Psoas muscle (tissue), 8 donors: ENCODE measurements around the gene UBE2Q1. TPM values are rescaled to one million over a fixed set of nuclear protein-coding genes. Genes with fewer than 3 reads are reported as not detected.

ENCODE experiments used
- ATAC-seq, 4 donors: fragments of 200-7000 bp; cut with Tn5 transposase; one replicate each; pipeline ENCODE4 v1.9.1; 2020; ENCODE audit warnings: moderate library complexity in 3 of 4, mild to moderate bottlenecking in 2 of 4
- DNase-seq, 2 donors: peaks; one replicate each; pipeline ENCODE4 v3.0.0-alpha.2; 2020
- H3K27ac ChIP-seq: fragments of 200-600 bp; one replicate; pipeline ENCODE4 v1.8.0; 2022
- H3K27me3 ChIP-seq, 3 donors: fragments of 200-600 bp in 1 of 3; one replicate each; pipeline versions ENCODE4 v1.6.1 to v1.8.0; 2013 to 2022; ENCODE audit warnings: low read length in 2 of 3, mild to moderate bottlenecking in 2 of 3, moderate library complexity in 1 of 3; ENCODE audit not compliant: insufficient read depth in 3 of 3
- H3K36me3 ChIP-seq, 2 donors: fragments of 200-600 bp in 1 of 2; one replicate each; pipeline versions ENCODE4 v1.6.1 to v1.8.0; 2013 to 2022; ENCODE audit warnings: low read depth in 1 of 2, mild to moderate bottlenecking in 1 of 2, moderate library complexity in 1 of 2; ENCODE audit not compliant: insufficient read depth in 1 of 2
- H3K4me1 ChIP-seq: fragments of 200-600 bp; one replicate; pipeline ENCODE4 v1.8.0; 2022
- H3K4me3 ChIP-seq: fragments of 200-600 bp; one replicate; pipeline ENCODE4 v1.8.0; 2022; ENCODE audit warnings: mild to moderate bottlenecking
- H3K9me3 ChIP-seq: fragments of 200-600 bp; one replicate; pipeline ENCODE4 v1.8.0; 2022
- CTCF ChIP-seq: fragments of 200-600 bp; IDR thresholded peaks from one replicate; pipeline ENCODE4 v1.8.0; 2022; ENCODE audit warnings: antibody characterized with exemption
- WGBS, 3 donors: extraction: QIAGEN DNeasy Blood & Tissue Kit; methylation state at CpG; one replicate each; pipeline versions ENCODE4 v1.1.6 to v1.1.7; 2013; 5-methylcytosine and 5-hydroxymethylcytosine counted together
- intact Hi-C, 2 donors: fragments of 100-400 bp; cut with DNase I; formaldehyde crosslinking; loops; one replicate each; pipeline versions ENCODE4 v1.11.0 to v1.14.2; 2022
- polyA plus RNA-seq, 3 donors: library from polyadenylated mRNA; stranded (reverse); fragments of 200-250 nt; gene quantifications; one replicate each; pipeline ENCODE4 v1.2.3, GENCODE V29; 2013
- total RNA-seq, 4 donors: library from RNA; stranded (reverse); fragmentation: NEBNext Ultra II Directional in 2 of 4; extraction: Animal tissue kit (Norgen Biotek cat#: 25700) in 2 of 4; gene quantifications; one replicate each; pipeline versions ENCODE4 v1.2.1 to v1.2.4, GENCODE V29; 2021 to 2023
- donor health status: healthy with polysubstance abuse.
- donor health status: DM: no; HTN: no; CAD: no; lungs with moderate emphysema.
- donor health status: Bipolar disorder and iron deficiency.
- donor health status: healthy.
- donor health status: DM: yes; HTN: yes; CAD: no.
- donor health status: DM: no; HTN: no; CAD: no.
- donor health status: DM: no; HTN: no; CAD: no.
- donor health status: DM: yes; HTN: yes; CAD: no.

Gene UBE2Q1
- total and polyA plus RNA-seq, 7 donors: 34.0 to 65.5 (median 50.8) TPM

- Histone ChIP-seq H3K4me3 (no peak overlapping the region), H3K27me3 (peaks cover 0 to 17% (median 0%) of the 10 kb centered on the region in 3 donors), H3K9me3 (no peaks in the 10 kb centered on the region), H3K4me1 (no peaks in the 10 kb centered on the region), H3K36me3 (no peaks in the 10 kb centered on the region), H3K27ac (no peak overlapping the region)
- intact Hi-C loops: no loop called here
- no peak for TF ChIP-seq CTCF
- WGBS, 3 donors: 60 to 65% (median 61%) methylated on average over 9 of the region's 9 CpGs
- peak in 1 of 2 donors; percentile 48 for DNase-seq
- ATAC-seq: no peak
These were observed 38.9 kb downstream of the UBE2Q1 start for GRCh38 chr1:154519591-154519991.

GRCh38 chr1:154517661-154518060 is 40.8 kb downstream of the UBE2Q1 start:
- ATAC-seq: no peak
- Histone ChIP-seq H3K27ac (no peak overlapping the region), H3K27me3 (peaks cover 0 to 9% (median 0%) of the 10 kb centered on the region in 3 donors), H3K36me3 (no peaks in the 10 kb centered on the region), H3K4me3 (no peak overlapping the region), H3K9me3 (no peaks in the 10 kb centered on the region), H3K4me1 (no peaks in the 10 kb centered on the region)
- WGBS, 3 donors: 86 to 88% (median 86%) methylated on average over 11 of the region's 11 CpGs
- no peak for DNase-seq
- no peak for TF ChIP-seq CTCF
- intact Hi-C loops: no loop called here

DNA sequence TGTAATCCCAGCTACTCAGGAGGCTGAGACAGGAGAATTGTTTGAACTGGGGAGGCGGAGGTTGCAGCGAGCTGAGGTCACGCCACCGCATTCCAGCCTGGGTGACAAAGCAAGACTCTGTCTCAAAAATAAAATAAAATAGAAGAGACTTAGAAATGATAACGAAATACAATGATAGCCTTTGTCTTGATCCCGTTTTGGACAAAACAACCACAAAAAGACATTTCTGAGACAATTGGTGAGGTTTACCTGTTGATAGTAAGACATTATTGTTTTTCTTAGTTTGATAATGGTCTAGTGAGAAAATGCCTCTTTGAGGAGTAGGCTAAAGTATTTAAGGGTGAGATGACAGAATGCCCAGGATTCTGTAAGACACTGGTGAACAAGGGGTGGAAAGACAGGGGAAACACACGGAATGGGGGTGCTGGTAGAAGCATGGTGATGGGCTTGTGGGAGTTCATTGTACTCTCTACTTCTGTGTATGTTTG is 44.4 kb downstream of the UBE2Q1 start:
- intact Hi-C loops: no loop called here
- no peak for DNase-seq
- Histone ChIP-seq H3K36me3 (no peaks in the 10 kb centered on the region), H3K4me1 (no peaks in the 10 kb centered on the region), H3K9me3 (no peaks in the 10 kb centered on the region), H3K27ac (no peak overlapping the region), H3K4me3 (no peak overlapping the region), H3K27me3 (peaks cover 0 to 9% (median 0%) of the 10 kb centered on the region in 3 donors)
- no peak for ATAC-seq
- no peak for TF ChIP-seq CTCF
- 85 to 86% (median 86%) methylated on average over 7 of the region's 7 CpGs for WGBS, 3 donors

- H3K4me1 ChIP-seq: no peaks in the 10 kb centered on the region
- 78 to 83% (median 80%) methylated on average over 3 of the region's 3 CpGs for WGBS, 3 donors
- DNase-seq (no peak), ATAC-seq (no peak)
- H3K4me3 ChIP-seq: no peak overlapping the region
- no peak for TF ChIP-seq CTCF
- H3K27ac ChIP-seq: no peak overlapping the region
- H3K27me3 ChIP-seq: peaks cover 0 to 9% (median 0%) of the 10 kb centered on the region in 3 donors
- intact Hi-C loops: no loop called here
- H3K36me3 ChIP-seq: no peaks in the 10 kb centered on the region
- H3K9me3 ChIP-seq: no peaks in the 10 kb centered on the region
These were observed 45.7 kb downstream of the UBE2Q1 start for GRCh38 chr1:154512760-154513159.

DNA sequence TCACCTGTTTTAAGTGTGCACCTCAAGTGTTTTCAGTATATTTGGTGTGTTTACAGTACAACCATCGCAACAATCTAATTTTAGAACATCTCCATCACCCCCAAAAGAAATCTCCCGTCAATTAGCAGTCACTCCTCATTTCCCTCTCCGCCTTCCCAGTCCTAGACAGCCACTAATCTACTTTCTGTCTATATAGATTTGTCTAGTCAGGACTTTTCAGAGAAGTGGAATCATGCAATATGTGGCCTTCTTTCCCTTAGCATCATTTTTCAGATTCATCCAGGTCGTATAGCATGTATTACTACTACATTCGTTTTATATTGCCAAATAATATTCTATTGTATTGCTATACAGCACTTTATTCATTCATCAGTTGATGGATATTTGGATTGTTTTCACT is 54.6 kb downstream of the UBE2Q1 start:
- WGBS, 3 donors: 74 to 83% (median 80%) methylated on average over 5 of the region's 5 CpGs
- Histone ChIP-seq H3K27ac (no peak overlapping the region), H3K4me1 (no peaks in the 10 kb centered on the region), H3K4me3 (no peak overlapping the region), H3K27me3 (peaks cover 3 to 71% (median 16%) of the 10 kb centered on the region in 3 donors), H3K36me3 (no peaks in the 10 kb centered on the region), H3K9me3 (peaks cover 6% of the 10 kb centered on the region)
- DNase-seq (no peak), ATAC-seq (no peak)
- intact Hi-C loops: loop anchor here in 1 of 2 donors (2.0 kb wide), 1 partner anchor 13 kb away; no protein-coding TSS in a partner anchor
- no peak for TF ChIP-seq CTCF
